H1 (cell line): ENCODE data around the gene TK2. TPM values are rescaled to one million over a fixed set of nuclear protein-coding genes. Genes with fewer than 3 reads are reported as not detected.

Experiments
- CBX8 ChIP-seq: fragments of 300-800, 300-1000 bp; sonication (generic); IDR thresholded peaks from 2 replicates; pipeline ENCODE4 v1.7.1; 2016; ENCODE audit warnings: low read depth, low read length, borderline replicate concordance
- E2F6 ChIP-seq: IDR thresholded peaks from 2 replicates; pipeline ENCODE4 v1.6.1; 2012; ENCODE audit warnings: inconsistent platforms
- EZH2 ChIP-seq: fragments of 200-600 bp; sonication (generic); IDR thresholded peaks from 2 replicates; pipeline ENCODE4 v1.7.1; 2012; ENCODE audit warnings: low read depth, mild to moderate bottlenecking, moderate library complexity, low read length, inconsistent platforms; ENCODE audit not compliant: severe bottlenecking
- POLR2A ChIP-seq, 2 experiments: IDR thresholded peaks; 1 replicate in 1 of 2; 2 replicates in 1 of 2; pipeline ENCODE4 v1.6.1; 2011; ENCODE audit warnings: low read depth in 2 of 2, low read length in 2 of 2, mild to moderate bottlenecking in 2 of 2; ENCODE audit errors: control extremely low read depth in 1 of 2
- USF2 ChIP-seq: IDR thresholded peaks from 2 replicates; pipeline ENCODE4 v1.6.1; 2011; ENCODE audit warnings: low read length, improper control_type of control experiment
- polyA plus RNA-seq, 7 experiments: library from polyadenylated mRNA; depleted of rRNA in 3 of 7; stranded (reverse) in 5 of 7; unstranded in 2 of 7; fragments of >200 nt in 5 of 7; fragments of 200-250 nt in 2 of 7; gene quantifications; 1 replicate in 5 of 7; 2 replicates in 1 of 7; 4 replicates in 1 of 7; pipeline versions ENCODE4 v1.2.1 to v1.2.3, GENCODE V29; 2011 to 2013; ENCODE audit warnings: missing spikeins in 2 of 7, mixed read lengths in 2 of 7
- total RNA-seq: library from RNA; stranded (reverse); fragmentation: NEBNext Ultra II Directional; extraction: Animal tissue kit (Norgen Biotek cat#: 25700); gene quantifications from 2 replicates; pipeline ENCODE4 v1.2.1, GENCODE V29; 2021
- TF ChIP-seq, protein P1 (sequence below), 3 experiments: IDR thresholded peaks; 1 replicate in 2 of 3; 2 replicates in 1 of 3; pipeline versions ENCODE4 v1.5.1 to v1.6.1; 2011; ENCODE audit warnings: low read length in 3 of 3, mild to moderate bottlenecking in 3 of 3, inconsistent platforms in 2 of 3, low read depth in 1 of 3, moderate library complexity in 1 of 3; ENCODE audit not compliant: insufficient read depth in 1 of 3; ENCODE audit errors: control extremely low read depth in 1 of 3
- TF ChIP-seq, protein P2 (sequence below): IDR thresholded peaks from 2 replicates; pipeline ENCODE4 v1.6.1; 2012; ENCODE audit warnings: low read length, inconsistent platforms

The TK2 gene
- total and polyA plus RNA-seq, 2 of the 8 experiments (the other 6 are each of a cell fraction or from before 2014, with no cell fraction given), result 2.7 to 3.6 TPM

GRCh38 chr16:66511602-66512271 lies 38.2 kb downstream of the TK2 start (continued):
- TF ChIP-seq, protein P1, sequence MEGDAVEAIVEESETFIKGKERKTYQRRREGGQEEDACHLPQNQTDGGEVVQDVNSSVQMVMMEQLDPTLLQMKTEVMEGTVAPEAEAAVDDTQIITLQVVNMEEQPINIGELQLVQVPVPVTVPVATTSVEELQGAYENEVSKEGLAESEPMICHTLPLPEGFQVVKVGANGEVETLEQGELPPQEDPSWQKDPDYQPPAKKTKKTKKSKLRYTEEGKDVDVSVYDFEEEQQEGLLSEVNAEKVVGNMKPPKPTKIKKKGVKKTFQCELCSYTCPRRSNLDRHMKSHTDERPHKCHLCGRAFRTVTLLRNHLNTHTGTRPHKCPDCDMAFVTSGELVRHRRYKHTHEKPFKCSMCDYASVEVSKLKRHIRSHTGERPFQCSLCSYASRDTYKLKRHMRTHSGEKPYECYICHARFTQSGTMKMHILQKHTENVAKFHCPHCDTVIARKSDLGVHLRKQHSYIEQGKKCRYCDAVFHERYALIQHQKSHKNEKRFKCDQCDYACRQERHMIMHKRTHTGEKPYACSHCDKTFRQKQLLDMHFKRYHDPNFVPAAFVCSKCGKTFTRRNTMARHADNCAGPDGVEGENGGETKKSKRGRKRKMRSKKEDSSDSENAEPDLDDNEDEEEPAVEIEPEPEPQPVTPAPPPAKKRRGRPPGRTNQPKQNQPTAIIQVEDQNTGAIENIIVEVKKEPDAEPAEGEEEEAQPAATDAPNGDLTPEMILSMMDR (IDR thresholded peaks at IDR 0.05; ENCODE audit: control extremely low read depth in 1 of 3, insufficient read depth in 1 of 3, low read depth in 1 of 3, low read length in 3 of 3), result peak in 1 of 3 experiments; percentile 8; a peak in 1 of 4 replicates
- TF ChIP-seq EZH2 (no peak), E2F6 (peak; percentile 37; the same call in 1 of the 2 replicates), USF2 (no peak), POLR2A (IDR thresholded peaks at IDR 0.05; ENCODE audit: control extremely low read depth in 1 of 2, low read depth in 2 of 2, low read length in 2 of 2) (0 out of 3 replicates have a peak, but pooled peaks of 1 of the 2 experiments have one; percentile 33), CBX8 (no peak)
- TF ChIP-seq, protein P2, sequence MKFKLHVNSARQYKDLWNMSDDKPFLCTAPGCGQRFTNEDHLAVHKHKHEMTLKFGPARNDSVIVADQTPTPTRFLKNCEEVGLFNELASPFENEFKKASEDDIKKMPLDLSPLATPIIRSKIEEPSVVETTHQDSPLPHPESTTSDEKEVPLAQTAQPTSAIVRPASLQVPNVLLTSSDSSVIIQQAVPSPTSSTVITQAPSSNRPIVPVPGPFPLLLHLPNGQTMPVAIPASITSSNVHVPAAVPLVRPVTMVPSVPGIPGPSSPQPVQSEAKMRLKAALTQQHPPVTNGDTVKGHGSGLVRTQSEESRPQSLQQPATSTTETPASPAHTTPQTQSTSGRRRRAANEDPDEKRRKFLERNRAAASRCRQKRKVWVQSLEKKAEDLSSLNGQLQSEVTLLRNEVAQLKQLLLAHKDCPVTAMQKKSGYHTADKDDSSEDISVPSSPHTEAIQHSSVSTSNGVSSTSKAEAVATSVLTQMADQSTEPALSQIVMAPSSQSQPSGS, result peak; percentile 75
